Lower leg skin (tissue), 4 donors: Measurements from ENCODE around the gene PHLDA1. TPM values are rescaled to one million over a fixed set of nuclear protein-coding genes. Genes with fewer than 3 reads are reported as not detected.

Source experiments
- DNase-seq, 2 donors: peaks; one replicate each; pipeline ENCODE4 v3.0.0-alpha.2; 2019; ENCODE audit warnings: low spot score in 2 of 2
- H3K4me3 ChIP-seq: fragments of 200-600 bp; sonication (generic); 2 replicates; pipeline ENCODE4 v1.5.1; 2017; ENCODE audit warnings: mild to moderate bottlenecking, low read depth; ENCODE audit not compliant: poor library complexity, severe bottlenecking
- CTCF ChIP-seq, 3 donors: fragments of 450-650 bp; IDR thresholded peaks; one replicate each; pipeline ENCODE4 v1.5.1; 2016; ENCODE audit warnings: antibody characterized with exemption in 3 of 3, mild to moderate bottlenecking in 3 of 3, moderate library complexity in 2 of 3
- POLR2A ChIP-seq, 2 donors: fragments of 450-650 bp; IDR thresholded peaks; one replicate each; pipeline ENCODE4 v1.6.1; 2016 to 2017; ENCODE audit warnings: antibody characterized with exemption in 2 of 2, mild to moderate bottlenecking in 1 of 2, moderate library complexity in 1 of 2
- WGBS, 2 donors: methylation state at CpG; one replicate each; pipeline ENCODE4 v1.1.5; 2018; 5-methylcytosine and 5-hydroxymethylcytosine counted together
- intact Hi-C: fragments of 100-400 bp; cut with DNase I; formaldehyde crosslinking; loops from one replicate; pipeline ENCODE4 v1.15.0; 2023; ENCODE audit warnings: low total_unique reads
- total RNA-seq, 4 donors: library from RNA; depleted of rRNA; stranded (reverse); fragments of >200 nt; gene quantifications; one replicate each; pipeline ENCODE4 v1.1.0, GENCODE V29; 2016

Gene PHLDA1
- total RNA-seq, 4 donors from 2014 or later = 11.1 to 39.9 (median 19.6) TPM

- DNase-seq = no peak
- intact Hi-C loops = no loop called here
- H3K4me3 ChIP-seq = no peak overlapping the region
- no peak for TF ChIP-seq CTCF (IDR thresholded peaks at IDR 0.05)
- TF ChIP-seq POLR2A (IDR thresholded peaks at IDR 0.05) = no peak
- WGBS, 2 donors = 87 to 88% methylated on average over 3 of the region's 3 CpGs
Measured at GRCh38 chr12:75976913-75977312, 54.7 kb downstream of the PHLDA1 start.

- no peak for DNase-seq
- intact Hi-C loops = no loop called here
- no peak overlapping the region for H3K4me3 ChIP-seq
- no peak for TF ChIP-seq CTCF (IDR thresholded peaks at IDR 0.05)
- no peak for TF ChIP-seq POLR2A (IDR thresholded peaks at IDR 0.05)
- WGBS, 2 donors = 79% methylated on average over 3 of the region's 3 CpGs
Measured at GRCh38 chr12:75976113-75976512, 55.5 kb downstream of the PHLDA1 start.

GRCh38 chr12:75975702-75976101, 55.9 kb downstream of the PHLDA1 start:
- intact Hi-C loops = no loop called here
- DNase-seq = no peak
- H3K4me3 ChIP-seq = no peak overlapping the region
- WGBS, 2 donors = 88 to 92% methylated on average over 2 of the region's 2 CpGs
- TF ChIP-seq POLR2A (IDR thresholded peaks at IDR 0.05) (no peak), CTCF (IDR thresholded peaks at IDR 0.05) (no peak)

Other genes starting within 250 kb of the PHLDA1 start
- gene NAP1L1, start 52.9 kb upstream of the PHLDA1 start, total RNA-seq = 100 to 1,000 TPM; 150 to 198 (median 179) TPM